Superior temporal gyrus (tissue), 1 donor: ENCODE results near the gene RBM20.

Source experiments
- DNase-seq: peaks from one replicate; pipeline ENCODE4 v3.0.0-alpha.2; 2016; ENCODE audit errors: extremely low spot score

RBM20 gene

DNA sequence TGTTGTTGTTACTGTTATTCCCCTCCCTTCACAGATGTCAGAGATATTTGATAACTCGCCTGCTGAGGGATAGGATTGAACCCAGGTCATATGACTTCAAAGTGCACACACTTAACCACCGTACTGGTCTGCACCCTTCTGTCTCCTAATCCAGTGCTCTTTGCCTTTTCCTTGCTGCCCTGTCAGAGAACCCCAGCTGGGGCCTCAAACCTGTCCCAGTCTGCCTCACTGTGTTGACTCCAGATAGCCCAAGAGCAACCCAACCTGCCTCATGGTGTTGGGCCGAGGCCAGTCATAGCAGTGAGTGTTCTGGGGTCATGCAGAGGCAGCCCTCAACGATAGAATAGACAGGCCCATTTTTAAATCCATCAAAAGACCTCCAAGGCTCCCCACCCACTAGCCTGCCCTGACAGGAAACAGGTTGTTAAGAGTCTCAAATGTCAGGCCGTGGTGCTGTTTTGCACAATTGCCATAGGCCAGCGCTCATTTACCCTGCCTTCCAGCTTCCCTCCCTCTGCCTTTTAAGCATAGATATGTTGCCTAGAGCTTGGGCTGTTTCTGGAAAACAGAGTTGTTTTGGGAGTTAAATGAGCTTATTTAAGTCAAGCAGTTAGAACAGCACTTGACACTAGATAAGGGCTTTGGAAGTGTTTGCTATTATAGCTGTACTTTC, 190.6 kb downstream of the RBM20 start:
- DNase-seq = no peak

DNA sequence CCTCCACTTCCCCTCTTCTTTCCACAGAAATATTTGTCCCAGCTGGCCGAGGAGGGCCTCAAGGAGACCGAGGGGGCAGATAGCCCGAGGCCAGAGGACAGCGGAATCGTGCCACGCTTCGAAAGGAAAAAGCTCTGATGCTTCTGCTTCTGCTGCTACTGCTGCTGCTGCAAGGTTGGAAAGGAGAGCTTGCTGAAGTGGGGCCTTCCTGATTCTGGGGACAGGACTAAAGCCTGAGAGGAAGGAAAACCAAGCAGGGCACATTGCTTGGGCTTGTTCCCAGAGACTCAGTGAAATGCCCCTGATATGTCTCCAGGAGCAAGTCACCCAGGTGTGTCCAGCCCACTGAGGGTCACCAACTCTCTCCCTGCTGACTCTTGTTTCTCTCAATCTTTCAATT, 191.7 kb downstream of the RBM20 start:
- no peak for DNase-seq

- DNase-seq = no peak
These were observed 192.6 kb downstream of the RBM20 start for GRCh38 chr10:110836706-110837105.

DNA sequence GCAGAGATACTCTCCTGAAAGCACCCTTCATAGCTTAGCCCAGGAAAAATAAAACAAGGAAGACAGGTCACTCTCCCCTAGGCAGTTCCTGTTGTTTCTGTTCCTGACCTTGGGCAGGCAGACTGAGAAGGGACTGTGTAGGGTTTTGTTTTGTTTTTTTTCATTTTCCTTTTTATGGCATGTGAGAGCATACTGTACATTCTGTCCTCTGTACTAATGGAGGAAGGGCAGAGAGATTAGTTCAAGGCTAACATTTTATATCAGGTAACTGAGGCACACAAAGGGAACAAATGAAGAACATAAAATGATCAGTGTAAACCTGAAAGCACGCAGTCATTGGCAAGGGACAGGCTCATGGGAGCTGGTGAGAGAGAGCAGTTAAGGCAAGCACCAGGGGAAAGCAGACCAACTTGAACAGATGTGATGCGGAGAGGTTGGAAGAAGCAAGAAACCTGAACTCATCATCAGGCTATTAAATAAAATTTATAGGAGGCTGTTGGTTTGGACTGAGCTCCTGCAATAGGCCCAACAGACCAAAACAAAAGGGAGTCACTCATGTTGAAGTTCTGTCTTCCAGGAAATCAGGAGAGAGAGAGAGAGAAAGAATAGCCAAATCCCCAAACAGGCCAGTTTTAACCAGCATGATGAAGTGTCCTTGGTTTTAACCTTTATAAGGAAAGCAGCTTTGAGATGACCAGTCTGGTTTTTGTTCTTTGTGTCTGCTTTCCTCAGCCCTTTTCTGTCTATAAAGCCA, 193.5 kb downstream of the RBM20 start:
- no peak for DNase-seq

DNA sequence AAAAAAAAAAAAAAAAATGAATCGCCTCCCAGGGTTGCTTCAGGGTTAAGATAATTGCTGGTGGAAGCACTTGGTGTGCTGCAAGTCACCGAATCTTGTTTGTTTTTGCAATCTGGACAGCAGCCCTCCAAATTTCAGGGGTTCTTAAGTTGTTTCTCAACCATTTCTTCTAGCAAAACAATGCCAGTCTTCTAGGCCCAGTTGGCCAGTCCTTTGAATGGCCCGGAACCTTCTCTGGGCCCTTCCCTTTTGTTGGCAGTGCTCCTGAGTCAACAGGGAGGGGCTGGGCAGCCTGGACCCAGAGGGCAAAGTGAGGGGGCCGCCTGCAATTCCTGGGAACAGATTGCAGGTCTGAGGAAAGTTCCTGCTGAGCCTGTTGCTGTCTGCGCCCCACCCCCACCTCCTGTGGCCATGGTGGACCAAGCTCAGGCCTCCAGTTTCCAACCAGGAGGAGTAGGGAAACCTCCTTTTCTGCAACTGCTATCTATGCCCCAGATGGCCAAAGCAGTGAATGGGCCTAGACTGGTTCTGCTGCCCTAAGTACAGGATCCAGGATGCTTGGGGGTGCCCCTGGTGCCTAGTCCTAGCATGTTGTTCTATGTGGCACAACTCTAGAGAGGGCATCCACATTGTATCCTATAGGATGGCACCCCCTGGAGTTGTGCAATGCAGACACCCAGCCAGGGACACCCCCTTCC, 196.2 kb downstream of the RBM20 start:
- DNase-seq = no peak

DNA sequence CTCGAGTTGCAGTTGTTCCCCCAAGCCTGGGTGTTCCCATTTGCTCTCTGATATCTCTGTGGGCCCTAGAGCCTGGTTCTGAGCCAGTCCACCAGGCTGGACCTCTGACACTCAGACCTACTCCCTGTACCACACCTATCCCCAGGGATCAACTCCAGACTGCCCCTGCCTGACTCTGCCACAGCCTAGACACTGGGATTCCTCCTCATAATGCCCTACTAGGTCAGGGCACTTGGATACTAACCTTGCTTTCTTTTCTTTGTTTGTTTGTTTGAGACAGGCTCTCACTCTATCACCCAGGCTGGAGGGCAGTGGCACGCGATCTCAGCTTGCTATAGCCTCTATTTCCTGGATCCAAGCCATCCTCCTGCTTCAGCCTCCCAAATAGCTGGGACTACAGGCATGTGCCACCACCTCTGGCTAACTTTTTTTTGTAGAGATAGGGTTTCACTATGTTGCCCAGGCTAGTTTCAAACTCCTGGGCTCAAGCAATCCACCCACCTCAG, 196.8 kb downstream of the RBM20 start:
- no peak for DNase-seq

DNA sequence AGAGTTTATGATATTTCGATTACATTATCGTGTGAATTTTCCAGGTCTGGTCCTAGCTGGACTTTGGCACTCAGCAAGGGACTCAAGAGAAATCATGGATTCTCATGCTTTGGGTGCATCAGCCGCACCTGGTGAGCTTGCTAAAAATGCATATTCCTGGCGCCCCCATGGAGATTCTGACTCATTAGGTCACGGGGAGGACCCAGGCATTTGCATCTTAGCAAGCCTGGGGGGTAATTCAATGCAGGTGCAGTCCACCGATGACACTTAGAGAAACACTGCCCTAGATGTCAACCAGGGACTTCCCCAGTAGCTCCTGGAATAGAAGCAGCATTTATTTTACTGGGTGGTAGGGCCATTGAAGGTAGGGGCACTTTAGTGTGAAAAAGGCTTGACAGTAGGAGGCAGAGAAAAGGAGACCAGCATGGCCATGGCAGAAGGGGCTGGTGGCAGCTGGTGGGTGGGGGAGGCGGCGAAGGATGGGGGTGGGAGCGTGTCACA, 197.7 kb downstream of the RBM20 start:
- no peak for DNase-seq

DNA sequence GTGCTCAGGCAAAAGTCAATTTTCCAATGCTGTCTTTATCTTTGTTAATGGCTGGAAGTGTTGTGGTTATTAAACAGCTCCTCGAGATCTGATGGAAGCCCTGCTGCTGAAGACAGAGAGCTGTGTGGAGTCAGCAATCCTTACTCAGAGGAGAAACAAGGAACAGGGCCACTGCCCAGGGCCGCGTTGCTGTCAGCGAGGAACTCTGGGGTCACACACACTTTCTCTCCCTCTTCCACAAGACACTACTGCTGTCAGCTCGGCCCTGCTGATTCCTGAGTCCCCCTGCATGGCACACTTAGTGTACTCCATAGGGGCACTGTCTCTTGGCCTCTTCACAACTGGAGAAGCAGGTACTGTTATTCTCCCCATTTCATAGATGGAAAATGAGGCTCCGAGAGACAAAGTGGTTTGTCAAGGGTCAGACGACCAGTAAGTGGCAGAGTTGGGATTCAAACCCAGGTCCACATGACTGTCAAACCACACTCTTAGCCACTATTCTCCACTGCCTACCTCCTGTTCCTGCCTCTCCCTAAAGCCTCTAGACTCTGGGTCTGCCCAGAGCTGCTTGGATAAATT, 198.3 kb downstream of the RBM20 start:
- DNase-seq = no peak

DNA sequence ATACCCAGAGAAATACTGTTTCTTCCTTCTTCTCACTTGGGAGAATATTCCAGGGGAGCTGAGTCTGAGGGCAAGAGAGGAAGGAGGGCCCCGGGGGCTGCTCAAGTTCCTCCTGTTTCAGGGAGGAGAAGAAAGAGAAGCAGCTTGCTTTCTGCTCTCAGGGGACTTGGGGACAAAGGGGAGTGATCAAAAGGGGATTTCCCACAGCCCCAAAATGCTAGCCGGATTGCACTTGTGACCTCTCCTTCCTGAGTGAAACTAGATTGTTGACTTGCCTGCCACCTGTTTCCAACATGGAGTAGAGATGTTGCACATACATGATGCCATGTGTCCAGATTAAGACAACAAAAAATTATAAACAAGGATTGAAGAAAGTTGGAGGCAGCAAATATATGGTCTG, 198.9 kb downstream of the RBM20 start:
- DNase-seq = no peak

DNA sequence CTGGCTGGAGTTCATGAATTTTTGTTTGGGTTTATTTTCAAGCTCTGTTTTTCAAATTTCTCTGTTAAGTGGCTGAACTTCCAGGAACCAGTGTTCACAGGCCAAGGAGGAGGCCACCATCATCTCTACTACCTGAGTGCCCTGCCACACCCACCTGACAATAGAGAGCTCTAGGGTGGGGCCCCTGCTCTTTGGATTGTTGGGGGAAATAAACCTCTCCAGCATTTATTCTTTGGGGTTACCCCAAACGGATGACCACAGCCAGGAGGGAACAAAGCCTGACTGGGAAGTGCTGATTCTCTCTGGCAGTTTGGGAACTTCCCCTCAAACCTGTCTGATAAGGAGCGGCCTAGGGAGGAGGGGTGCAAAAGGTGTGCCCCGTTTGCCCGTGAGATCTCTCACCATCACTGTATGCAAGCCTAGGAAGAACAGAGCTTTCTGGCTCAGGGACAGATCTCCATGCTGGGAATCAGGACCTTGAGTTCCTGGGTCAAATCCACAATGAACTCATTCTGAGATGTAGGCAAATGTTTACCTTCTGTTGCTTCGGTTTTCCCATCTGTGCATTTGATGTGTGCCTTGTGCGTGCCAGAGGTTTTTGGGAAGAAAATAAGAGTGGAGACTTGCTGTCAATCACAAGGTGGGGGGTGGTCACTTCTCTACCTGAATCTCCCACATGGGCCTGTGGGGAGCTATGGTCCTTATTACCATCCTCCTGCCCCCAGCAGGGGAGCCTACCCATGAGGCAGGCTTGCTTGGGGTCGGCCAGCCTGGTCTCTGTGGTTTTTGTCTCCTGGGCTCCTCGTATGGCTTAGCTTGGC, 199.9 kb downstream of the RBM20 start:
- no peak for DNase-seq

DNA sequence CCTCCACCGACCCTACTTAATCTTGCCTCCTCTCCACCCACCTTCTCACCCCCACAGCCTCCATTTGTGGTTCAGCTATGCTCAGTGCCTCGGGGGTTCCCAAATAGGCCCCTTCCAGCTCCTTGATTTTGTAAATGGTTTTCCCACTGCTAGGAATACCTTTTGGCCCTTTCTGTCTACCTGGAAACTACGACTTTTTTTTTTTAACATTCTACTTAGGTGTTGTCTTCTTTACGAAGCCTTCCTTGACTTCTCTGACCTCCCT, 200.4 kb downstream of the RBM20 start:
- DNase-seq = no peak

GRCh38 chr10:110845192-110845755, 201.1 kb downstream of the RBM20 start:
- no peak for DNase-seq

DNA sequence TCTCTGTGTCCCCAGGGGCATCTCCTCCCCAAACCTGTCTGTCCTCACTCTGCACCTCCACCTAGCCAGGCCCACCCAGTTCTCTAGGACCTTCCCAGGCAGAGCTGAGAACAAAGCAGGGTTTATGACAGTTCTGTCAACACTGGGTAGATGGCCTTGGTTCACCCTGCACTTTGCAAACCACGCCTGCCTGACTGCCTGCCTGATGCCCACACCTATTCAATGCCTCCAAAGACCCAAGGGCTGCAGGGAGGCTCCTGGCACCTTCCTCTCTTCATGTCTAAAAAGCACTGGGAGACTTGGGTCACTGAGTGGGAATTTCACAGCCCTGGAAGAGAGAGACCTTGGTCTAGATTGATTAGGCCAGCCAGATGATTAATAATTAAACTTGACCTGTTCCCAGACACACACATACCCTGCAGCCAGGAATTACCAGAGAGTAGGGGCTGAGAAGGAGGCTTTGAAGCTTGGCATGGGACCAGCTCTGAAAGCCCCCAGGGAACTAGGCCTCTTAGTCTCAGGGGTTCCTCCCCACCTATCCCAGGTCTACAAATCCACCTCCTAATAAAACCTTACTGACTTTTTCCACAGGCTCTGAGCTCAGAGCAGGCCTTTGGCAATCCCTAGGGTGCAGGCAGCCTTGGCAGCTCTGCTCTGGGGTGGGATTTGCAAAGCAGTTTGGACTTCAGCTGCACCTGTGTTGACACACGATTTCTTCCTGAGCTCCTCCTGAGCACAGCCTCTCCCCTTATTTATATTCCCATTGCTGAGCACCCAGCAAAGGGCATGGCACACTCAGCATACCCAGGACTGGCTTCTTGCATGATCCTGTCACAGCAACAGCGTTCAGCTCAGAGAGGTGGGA, 201.9 kb downstream of the RBM20 start:
- DNase-seq = no peak

DNA sequence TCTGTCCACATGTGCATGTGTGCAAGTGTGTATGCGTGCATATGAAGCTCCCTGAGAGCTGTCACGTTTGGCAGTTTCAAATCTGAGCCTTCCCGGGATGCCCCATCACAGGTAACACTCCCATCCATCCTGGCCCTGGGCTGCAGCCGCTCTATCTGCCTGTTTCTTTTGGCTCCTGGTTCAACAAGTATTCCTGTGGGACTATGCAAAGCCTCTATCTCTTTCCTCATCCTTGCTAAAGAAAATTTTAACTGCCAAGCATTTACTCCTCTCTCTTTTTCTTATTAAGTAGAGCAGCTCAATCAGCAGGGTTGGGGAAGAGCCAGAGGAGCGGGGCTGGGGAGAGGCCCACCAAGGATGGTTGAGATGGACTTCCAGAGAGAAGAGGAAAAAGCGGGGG, 203.2 kb downstream of the RBM20 start:
- no peak for DNase-seq

DNA sequence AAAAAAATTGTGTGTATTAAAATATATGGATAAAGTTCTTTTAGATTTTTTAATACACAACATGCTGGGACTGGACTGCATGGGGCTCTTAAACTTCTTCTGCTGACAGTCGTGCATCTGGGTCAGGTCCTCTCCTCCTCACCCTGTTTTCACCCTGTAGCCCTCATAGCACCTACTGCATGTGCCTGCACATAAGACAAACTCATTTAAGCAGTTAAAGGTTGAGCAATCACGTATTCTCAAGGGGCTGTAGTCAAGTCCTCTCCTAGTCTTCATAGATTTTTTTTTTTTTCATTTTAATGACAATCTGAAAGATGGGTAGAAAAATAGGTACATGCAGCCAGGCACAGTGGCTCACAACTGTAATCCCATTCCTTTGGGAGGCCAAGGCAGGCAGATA, 204.0 kb downstream of the RBM20 start:
- no peak for DNase-seq

DNA sequence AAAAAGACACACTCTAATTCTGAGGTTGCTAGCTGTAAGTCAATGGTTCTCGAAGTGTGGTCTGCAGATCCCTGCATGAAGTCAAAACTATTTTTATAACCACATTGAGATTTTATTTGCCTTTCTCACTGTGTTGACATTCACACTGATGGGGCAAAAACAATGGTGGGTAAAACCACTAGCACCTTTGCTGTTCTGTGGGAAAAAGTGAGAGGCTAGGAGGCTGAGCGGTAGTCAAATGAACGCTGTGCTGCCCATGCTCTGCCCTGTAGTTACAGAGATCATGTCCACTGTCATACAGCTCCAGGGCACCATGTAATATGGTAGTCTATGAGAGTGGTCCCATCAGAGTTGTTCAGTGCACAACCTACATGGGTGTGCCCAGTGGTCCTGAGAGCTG, 206.0 kb downstream of the RBM20 start:
- DNase-seq = no peak

DNA sequence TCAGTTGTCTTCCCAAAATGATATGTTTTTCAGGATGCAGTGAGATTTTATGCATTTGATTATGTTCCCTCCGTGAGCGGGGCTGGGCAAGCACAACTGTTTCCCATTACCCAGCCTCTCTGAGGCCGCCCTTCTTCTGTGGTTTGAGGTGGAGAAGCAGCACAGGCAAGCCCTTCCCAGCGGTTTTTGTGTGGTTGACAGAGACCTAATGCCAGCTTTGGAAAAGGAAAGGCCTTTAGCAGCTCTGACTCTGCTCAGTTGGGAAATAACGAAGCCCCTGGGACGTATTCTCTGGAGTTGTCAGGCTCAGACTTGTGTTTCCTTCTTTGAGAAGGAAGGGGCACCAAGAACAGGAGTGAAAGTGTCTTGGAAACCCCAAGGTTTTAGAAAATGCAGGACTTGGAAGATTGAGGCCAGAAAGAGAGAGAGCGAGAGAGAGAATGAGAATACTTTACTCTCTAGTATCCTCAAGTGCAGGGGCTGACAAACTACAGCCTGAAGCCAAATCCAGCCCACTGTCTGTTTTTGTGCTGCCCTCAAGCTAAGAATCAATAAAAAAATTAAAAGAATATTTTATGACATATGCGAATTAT, 207.0 kb downstream of the RBM20 start:
- DNase-seq = no peak

GRCh38 chr10:110852255-110852896, 208.2 kb downstream of the RBM20 start:
- DNase-seq = no peak

DNA sequence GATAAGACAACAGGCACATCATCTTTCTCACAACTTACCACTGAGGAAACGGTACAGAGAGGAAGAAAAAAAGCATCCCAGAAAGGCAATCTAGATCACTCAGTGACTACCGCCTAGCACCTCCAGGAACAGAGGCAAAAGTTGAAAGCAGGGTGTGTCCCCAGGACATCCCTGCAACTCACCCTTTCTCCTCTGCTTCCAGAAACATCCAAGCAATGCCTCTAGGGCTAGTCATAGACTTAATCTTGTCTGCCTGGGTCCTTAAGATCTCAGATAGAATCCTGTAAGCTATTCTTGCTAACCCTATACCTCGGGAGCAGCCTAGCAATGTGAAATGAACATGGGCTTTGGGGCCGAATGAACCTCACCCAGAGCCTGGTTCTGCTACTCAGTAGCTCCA, 208.8 kb downstream of the RBM20 start:
- DNase-seq = no peak
